NCI-H1105 (cell line): ENCODE data around the gene EXOSC3.
"Not testable (repeated sequence)": the region's sequence is repeated elsewhere in the genome, so short reads cannot be mapped to it uniquely, and the experiment has no call there.

Experiments
- DNase-seq: peaks from one replicate; lab custom pipeline; 2025; lab: John Stamatoyannopoulos, UW

The EXOSC3 gene

GRCh38 chr9:37784616-37785483 lies at the start of gene EXOSC3:
Gene EXOSC3 (minus strand): TSS chr9:37785064. CDS start chr9:37785044, 20 bp downstream.
- DNase-seq = peak; percentile 82

- DNase-seq = no peak
Observed at GRCh38 chr9:37827483-37828165, 42.8 kb upstream of the EXOSC3 start.

GRCh38 chr9:37825174-37825573 lies 40.3 kb upstream of the EXOSC3 start:
- not testable (repeated sequence) for DNase-seq

- no peak for DNase-seq
Observed at GRCh38 chr9:37820142-37820541, 35.3 kb upstream of the EXOSC3 start.

GRCh38 chr9:37818849-37819248 lies 34.0 kb upstream of the EXOSC3 start:
- DNase-seq = no peak

GRCh38 chr9:37812773-37813379 lies 28.0 kb upstream of the EXOSC3 start:
- no peak for DNase-seq

- no peak for DNase-seq
Observed at GRCh38 chr9:37811906-37812476, 27.1 kb upstream of the EXOSC3 start.

GRCh38 chr9:37809676-37810075 lies 24.8 kb upstream of the EXOSC3 start:
- not testable (repeated sequence) for DNase-seq

GRCh38 chr9:37806271-37806670 lies 21.4 kb upstream of the EXOSC3 start:
- no peak for DNase-seq

GRCh38 chr9:37801959-37802711 lies 17.3 kb upstream of the EXOSC3 start:
- no peak for DNase-seq

- DNase-seq = no peak
Observed at GRCh38 chr9:37801287-37801850, 16.5 kb upstream of the EXOSC3 start.

GRCh38 chr9:37800631-37801286 lies 15.9 kb upstream of the EXOSC3 start, which contains the start of gene DCAF10:
Gene DCAF10 (plus strand): TSS chr9:37800797. CDS start chr9:37800867, 70 bp downstream.
- DNase-seq = peak; percentile 65

GRCh38 chr9:37798677-37799076 lies 13.8 kb upstream of the EXOSC3 start:
- no peak for DNase-seq

GRCh38 chr9:37796232-37796631 lies 11.4 kb upstream of the EXOSC3 start:
- DNase-seq = no peak

GRCh38 chr9:37792122-37792521 lies 7.3 kb upstream of the EXOSC3 start:
- no peak for DNase-seq

GRCh38 chr9:37790096-37790495 lies 5.2 kb upstream of the EXOSC3 start:
- no peak for DNase-seq

- no peak for DNase-seq
Observed at GRCh38 chr9:37788332-37788731, 3.5 kb upstream of the EXOSC3 start.

- DNase-seq = no peak
Observed at GRCh38 chr9:37787059-37787458, 2.2 kb upstream of the EXOSC3 start.

- DNase-seq = no peak
Observed at GRCh38 chr9:37784291-37784615, 611 bp downstream of the EXOSC3 start.

GRCh38 chr9:37778534-37778933 lies 6.3 kb downstream of the EXOSC3 start:
- no peak for DNase-seq

GRCh38 chr9:37776328-37776727 lies 8.5 kb downstream of the EXOSC3 start:
- DNase-seq = no peak
